ENCODE results near the gene NDUFA13. TPM values are rescaled to one million over a fixed set of nuclear protein-coding genes. Genes with fewer than 3 reads are reported as not detected.
A peak's percentile ranks its signal among the peaks of the same experiment; 100 is the strongest.

Gene NDUFA13
- total RNA-seq, 1 donor from 2014 or later: 1,367 TPM

DNA sequence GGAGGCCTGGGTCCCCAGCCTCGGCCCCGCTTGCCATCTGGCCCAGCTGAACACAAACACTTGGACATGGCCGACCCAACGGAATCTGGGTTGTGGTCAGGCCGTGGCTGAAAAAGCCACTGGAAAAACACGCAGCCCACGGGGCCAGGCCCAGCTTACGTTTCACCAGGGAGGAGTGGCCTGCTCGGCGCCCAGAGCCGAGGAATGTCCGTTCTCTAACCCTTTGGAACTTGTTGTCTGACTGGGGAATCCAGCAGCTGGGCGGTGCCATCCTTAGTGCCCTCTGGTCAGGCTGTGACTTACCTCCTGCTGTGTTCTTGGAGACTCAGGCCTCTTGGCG, 35.8 kb downstream of the NDUFA13 start:
- intact Hi-C loops (cut with DNase I): no loop called here
- DNase-seq: no peak
- ATAC-seq (ENCODE audit: poor library complexity): no peak

DNA sequence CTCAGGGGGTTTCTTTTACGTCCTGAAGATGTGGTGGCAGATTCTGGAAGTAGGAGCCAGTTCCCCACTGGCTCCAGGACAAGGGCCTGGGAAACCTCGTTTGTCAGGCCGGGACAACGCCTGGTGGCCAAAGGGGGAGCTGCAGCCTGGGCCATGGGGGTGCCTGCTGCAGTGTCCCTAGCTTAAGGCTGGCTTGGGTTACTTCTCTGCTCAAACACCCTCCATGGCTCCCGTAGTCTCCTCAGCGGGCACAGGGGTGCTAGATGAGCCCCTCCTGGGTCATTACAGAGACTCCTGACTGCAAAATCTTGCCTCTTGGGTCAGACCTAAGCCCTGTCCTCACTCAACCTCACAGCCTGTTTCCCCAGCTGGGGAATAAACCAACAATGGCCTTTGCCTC, 36.8 kb downstream of the NDUFA13 start:
- ATAC-seq (ENCODE audit: poor library complexity) (no peak), DNase-seq (no peak)
- intact Hi-C loops (cut with DNase I): no loop called here

- ATAC-seq (ENCODE audit: poor library complexity): no peak
- intact Hi-C loops (cut with DNase I): no loop called here
- no peak for DNase-seq
Observed at GRCh38 chr19:19553670-19554069, 37.6 kb downstream of the NDUFA13 start.

GRCh38 chr19:19554074-19555023, 38.3 kb downstream of the NDUFA13 start:
- peak; percentile 72 for DNase-seq
- intact Hi-C loops (cut with DNase I): no loop called here
- ATAC-seq (ENCODE audit: poor library complexity): peak; percentile 73

GRCh38 chr19:19558055-19558454, 42.0 kb downstream of the NDUFA13 start:
- DNase-seq (no peak), ATAC-seq (ENCODE audit: poor library complexity) (no peak)
- intact Hi-C loops (cut with DNase I): no loop called here

DNA sequence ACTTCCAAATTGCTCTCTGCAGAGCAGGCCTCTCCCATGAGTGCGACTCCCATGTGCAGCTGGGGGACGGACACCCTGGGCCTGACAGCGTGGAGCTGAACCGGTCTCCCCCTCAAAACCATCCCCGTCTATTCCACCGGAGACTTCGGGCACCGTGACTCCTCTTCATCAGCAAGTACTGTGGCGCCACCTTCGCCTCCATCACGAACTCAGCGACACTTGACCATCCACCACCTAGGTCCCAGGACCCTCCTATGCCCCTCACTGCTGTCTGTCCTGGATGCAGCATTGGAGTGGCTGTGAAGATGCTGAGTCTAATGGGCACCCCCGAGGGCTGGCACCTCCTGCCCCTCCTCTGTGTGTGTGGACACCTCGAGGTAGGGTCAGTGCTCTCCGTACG, 42.6 kb downstream of the NDUFA13 start:
- intact Hi-C loops (cut with DNase I): no loop called here
- DNase-seq (no peak), ATAC-seq (ENCODE audit: poor library complexity) (no peak)

DNA sequence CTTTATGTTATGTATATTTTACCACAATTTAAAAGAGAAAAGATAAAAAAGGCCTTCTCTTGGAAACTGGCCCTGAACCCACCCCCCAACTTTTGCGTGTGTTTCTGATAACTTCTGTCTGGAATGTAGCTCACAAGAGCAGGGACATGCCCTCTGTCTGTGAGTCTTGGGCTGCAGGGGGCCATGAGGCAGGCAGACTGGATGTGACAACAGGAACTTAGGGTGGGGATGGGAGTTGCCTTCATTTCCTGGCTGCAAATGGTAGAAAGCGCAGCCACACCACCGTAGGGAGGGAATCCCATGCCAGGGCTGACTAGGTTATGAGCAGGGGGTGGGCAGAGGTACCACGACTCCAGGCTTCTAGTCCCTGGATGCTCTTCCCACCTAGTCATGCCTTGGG, 43.9 kb downstream of the NDUFA13 start:
- intact Hi-C loops (cut with DNase I): no loop called here
- DNase-seq (no peak), ATAC-seq (ENCODE audit: poor library complexity) (no peak)

DNA sequence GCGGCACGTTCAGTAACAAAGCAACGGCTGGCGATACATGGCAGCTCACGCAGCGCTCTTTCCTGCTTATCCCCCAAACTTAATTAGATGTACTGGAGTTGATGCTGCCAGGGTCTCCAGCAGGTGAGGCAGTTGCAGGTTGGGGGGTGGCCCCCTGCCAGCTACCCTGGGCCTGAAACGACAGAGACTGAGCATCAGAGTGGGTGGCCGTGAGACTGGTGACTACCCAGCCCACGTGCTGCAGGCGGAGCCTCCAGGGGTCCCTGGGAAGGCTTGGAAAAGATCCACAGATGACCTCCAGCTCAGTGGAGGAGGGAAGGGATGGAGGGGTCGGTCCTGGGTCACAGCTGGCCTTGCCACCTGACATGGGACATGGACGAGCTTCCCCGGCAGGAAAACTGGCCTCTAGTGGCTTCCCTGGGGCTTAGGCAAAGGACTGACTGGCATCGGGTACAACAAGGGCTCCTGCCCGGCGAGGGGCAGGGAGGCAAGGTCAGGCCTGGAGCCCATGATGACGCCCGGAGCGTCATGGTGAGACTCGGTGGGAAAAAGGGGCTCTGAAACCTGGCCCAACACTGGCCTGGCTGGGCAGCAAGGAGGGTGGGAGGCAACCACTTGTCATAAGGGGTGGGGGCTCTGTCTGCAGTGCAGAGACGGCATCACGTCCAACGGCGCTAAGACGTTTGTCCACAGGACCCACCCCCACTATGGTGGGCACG, 46.1 kb downstream of the NDUFA13 start:
- no peak for DNase-seq

GRCh38 chr19:19562665-19563347, 46.8 kb downstream of the NDUFA13 start:
- ATAC-seq (ENCODE audit: poor library complexity) (no peak), DNase-seq (no peak)
- intact Hi-C loops (cut with DNase I): no loop called here

More for the DNA sequence above, 46.1 kb downstream of the NDUFA13 start:
- intact Hi-C loops (cut with DNase I): no loop called here
- ATAC-seq (ENCODE audit: poor library complexity): no peak

- no peak for ATAC-seq (ENCODE audit: poor library complexity)
- DNase-seq: no peak
- intact Hi-C loops (cut with DNase I): no loop called here
Observed at GRCh38 chr19:19563348-19563848, 47.4 kb downstream of the NDUFA13 start.

- DNase-seq (no peak), ATAC-seq (ENCODE audit: poor library complexity) (no peak)
- intact Hi-C loops (cut with DNase I): no loop called here
Observed at GRCh38 chr19:19566306-19566705, 50.3 kb downstream of the NDUFA13 start.

- intact Hi-C loops (cut with DNase I): no loop called here
- DNase-seq: no peak
- ATAC-seq (ENCODE audit: poor library complexity): no peak
Observed at GRCh38 chr19:19567391-19567790, 51.4 kb downstream of the NDUFA13 start.

- ATAC-seq (ENCODE audit: poor library complexity): no peak
- no peak for DNase-seq
- intact Hi-C loops (cut with DNase I): no loop called here
Observed at GRCh38 chr19:19568802-19569756, 53.1 kb downstream of the NDUFA13 start.

DNA sequence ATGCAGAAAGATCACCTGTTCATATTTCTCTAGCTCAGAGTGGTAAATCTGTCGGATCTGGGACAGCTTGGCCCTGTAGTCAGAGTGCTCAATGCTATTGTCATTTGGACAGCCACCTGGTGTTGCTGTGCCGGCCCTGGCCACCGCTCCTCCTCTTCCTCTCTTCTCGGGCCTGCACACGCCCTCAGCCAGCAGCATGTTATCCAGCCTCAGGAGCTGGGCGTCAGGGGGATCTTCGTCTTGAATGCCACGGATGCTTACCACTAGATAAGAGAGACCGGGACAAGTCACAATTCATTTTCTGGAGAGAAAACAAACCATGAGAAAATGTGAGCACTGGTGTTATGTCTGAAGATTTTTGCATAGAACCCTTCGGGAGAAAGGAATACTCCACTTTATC, 54.5 kb downstream of the NDUFA13 start:
- no peak for ATAC-seq (ENCODE audit: poor library complexity)
- DNase-seq: no peak
- intact Hi-C loops (cut with DNase I): no loop called here

- no peak for ATAC-seq (ENCODE audit: poor library complexity)
- intact Hi-C loops (cut with DNase I): no loop called here
- DNase-seq: no peak
Observed at GRCh38 chr19:19571071-19571786, 55.2 kb downstream of the NDUFA13 start.

DNA sequence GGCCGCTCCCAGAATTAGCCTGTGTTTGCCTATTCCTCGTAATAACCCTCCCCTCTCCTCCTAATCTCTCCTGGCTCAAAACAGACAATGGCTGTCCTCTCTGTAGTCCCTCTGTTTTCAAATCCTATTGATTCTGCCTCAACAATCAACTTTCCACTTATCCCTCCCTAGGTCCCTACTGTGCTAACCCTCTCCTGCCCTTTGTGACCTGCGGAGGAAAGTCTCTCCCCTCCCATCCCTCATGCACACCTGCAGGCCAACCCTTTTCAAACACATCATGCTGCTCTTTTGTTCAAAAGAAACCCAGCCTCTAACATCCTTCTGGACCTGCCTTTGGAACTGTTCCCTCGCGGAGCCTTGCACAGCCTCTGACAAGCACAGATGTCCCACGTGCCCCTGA, 59.4 kb downstream of the NDUFA13 start:
- intact Hi-C loops (cut with DNase I): no loop called here

More for the DNA sequence above, 59.4 kb downstream of the NDUFA13 start:
- DNase-seq: no peak
- ATAC-seq (ENCODE audit: poor library complexity): no peak
